HG02623 (cell line): ENCODE results near the gene DDX54.
"Not testable (repeated sequence)": the region's sequence is repeated elsewhere in the genome, so short reads cannot be mapped to it uniquely, and the experiment has no call there.

Experiments used
- ATAC-seq: cut with Tn5 transposase; IDR thresholded peaks from one replicate; pipeline ENCODE4 v1.9.1; 2021; ENCODE audit warnings: moderate library complexity; ENCODE audit not compliant: unreplicated experiment

DDX54 gene

DNA sequence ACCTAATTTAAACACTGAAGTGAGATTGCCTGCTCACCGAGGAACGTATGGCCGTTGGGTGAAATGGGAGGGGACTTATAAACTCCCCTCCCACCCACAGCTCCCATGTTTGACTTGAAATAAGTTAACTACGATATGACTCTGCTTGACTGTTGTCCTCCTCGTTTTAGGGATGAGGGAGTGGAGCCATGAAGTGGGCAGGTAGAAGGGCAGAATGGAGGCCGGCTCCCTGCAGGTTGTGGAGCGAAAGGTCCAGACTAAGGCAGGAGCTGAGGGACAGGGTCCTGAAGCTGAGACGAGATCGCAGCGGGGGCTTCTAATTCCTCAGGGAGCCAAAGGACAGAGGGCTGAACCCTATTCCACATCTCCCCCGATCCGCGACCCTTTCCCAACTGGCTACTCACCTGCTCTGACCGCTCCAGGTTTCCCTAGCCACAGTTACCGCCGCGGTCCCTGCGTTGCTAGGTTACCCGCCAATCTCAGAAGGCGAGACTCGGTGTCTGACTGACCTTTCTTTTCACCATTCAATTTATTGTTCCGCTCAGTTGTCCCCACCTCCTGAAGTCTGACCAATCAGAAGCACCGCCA is 35.4 kb upstream of the DDX54 start:
- ATAC-seq, result no peak

DNA sequence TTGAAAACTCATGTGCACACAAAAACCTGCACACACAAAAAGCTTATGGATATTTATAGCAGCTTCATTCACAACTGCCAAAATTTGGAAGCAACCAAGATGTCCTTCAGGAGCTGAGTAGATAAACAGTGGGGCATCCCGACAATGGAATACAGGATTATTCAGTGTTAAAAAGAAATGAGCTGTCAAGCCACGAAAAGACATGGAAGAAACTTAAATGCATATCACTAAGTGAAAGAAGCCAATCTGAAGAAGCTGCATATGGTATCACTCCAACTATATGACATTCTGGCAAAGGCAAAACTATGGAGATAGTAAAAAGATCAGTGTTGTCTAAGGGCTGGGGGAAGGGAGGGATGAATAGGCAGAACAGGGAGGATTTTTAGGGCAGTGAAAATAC is 30.7 kb upstream of the DDX54 start:
- ATAC-seq, result no peak

DNA sequence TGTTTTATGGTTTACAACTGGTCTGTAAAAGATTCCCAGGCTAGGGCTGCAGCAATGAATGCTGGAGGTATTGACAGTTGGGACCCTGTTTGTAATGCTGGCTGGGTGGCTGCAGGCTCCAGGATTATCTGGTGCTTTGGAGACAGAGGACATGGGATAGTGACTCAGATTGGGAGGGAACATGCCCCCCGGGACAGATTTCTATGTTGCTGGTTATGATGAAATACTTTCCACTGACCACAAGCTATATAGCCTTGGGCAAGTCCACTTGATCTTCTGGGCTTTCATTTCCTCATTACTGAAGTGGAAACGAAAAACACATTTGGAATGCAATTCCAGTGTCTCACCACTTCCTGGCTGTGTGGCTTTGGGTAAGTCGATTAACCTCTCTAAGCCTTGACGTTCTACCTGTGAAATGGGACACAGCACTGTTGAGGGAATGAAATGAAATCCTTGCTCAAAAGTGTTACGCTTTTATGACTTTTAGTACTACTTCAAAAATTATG is 29.7 kb upstream of the DDX54 start:
- ATAC-seq, result no peak

DNA sequence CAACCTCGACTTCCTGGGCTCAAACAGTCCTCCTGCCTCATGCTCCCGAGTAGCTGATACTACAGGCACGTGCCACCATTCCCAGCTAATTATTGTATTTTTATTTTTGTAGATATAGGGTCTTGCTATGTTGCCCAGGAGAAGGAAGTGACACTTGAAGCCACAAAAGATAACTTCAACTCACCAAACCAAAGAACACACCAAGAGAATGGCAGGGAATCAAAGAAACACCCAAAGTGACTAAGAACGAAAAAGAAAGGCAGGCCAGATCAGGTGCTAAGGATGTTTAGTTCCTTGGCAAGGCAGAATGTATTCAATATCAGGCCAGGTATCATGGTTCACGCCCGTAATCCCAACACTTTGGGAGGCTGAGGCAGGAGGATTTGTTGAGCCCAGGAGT is 25.9 kb upstream of the DDX54 start:
- no peak for ATAC-seq

DNA sequence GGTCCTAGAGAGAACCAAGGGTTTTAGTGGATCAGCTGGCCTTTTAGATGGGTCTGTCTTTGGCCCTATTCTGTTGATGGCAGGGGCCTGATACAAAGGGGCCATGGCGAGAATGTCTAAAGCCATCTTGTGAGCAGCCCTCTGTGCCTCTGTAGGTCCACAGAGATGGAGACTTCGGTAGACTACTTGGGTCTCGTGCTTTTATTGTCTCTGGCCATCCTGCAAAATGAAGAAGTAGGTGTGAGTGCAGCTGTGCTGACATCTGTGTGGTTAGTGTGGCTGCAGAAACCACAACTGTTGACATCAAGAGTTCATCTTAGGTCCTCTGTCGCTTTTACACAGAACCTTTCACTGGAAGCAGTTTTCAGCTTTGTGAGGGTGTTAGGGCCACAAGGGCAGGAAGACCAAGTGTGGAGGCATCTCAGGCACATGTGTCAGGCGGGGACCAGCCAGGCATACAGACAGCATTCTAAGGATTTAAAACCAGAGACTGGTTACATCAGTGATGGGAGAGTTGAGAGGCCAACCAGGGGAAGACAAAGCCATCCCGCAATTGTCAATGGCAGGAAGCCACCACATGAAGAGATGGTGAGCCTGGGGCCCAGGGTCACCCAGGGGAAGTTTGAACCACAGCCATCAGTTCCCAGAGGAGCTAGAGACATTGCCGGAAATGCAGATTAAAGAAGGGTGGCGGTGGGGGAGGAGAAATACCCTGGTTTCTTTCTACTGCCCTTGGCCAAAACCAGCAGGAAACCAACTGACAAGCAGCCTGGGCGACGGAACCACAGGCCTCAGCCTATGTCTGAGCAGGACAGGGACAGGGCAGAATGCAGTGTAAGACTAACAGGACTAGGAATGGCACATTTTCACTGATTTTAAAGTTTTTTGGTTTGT is 23.0 kb upstream of the DDX54 start:
- peak; percentile 65 for ATAC-seq

- ATAC-seq, result no peak
Measured at GRCh38 chr12:113207613-113208040, 22.3 kb upstream of the DDX54 start.

- ATAC-seq, result not testable (repeated sequence)
Measured at GRCh38 chr12:113206802-113207201, 21.5 kb upstream of the DDX54 start.

GRCh38 chr12:113204804-113205203 is 19.5 kb upstream of the DDX54 start:
- no peak for ATAC-seq

DNA sequence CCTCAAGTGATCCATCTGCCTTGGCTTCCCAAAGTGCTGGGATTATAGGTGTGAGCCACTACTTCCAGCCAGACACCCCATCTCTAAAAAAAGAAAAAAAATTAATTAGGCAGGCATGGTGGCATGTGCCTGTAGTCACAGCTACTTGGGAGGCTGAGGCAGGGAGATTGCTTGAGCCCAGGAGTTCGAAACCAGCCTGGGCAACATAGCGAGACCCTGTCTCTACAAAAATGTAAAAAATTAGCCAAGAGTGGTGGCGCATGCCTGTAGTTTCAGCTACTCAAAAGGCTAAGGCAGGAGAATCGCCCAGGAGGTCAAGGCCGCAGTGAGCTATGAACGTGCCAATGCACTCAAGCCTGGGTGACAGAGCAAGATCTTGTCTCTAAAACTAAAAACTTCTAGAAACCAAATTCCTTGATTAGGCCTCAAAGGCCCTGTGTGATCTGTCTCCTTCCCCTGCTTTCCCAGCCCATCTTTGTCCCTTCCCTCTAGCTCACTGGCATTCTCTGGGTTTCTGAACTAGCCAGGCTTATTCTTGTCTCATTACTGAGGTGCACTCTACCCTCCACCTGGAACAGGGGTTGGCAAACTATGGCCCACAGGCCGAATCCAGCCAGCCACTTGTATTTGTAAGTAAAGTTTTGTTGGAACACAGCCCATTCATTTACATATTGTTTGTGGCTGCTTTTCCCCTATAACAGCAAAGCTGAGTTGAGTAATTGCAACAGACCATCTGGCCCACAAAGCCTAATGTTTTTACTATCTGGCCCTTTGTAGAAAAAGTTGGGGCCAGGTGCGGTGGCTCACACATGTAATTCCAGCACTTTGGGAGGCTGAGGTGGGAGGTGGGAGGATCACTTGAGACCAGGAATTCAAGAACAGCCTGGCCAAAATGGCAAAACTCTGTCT is 18.8 kb upstream of the DDX54 start:
- ATAC-seq, result no peak

GRCh38 chr12:113202300-113203075 is 17.2 kb upstream of the DDX54 start:
- ATAC-seq, result no peak

DNA sequence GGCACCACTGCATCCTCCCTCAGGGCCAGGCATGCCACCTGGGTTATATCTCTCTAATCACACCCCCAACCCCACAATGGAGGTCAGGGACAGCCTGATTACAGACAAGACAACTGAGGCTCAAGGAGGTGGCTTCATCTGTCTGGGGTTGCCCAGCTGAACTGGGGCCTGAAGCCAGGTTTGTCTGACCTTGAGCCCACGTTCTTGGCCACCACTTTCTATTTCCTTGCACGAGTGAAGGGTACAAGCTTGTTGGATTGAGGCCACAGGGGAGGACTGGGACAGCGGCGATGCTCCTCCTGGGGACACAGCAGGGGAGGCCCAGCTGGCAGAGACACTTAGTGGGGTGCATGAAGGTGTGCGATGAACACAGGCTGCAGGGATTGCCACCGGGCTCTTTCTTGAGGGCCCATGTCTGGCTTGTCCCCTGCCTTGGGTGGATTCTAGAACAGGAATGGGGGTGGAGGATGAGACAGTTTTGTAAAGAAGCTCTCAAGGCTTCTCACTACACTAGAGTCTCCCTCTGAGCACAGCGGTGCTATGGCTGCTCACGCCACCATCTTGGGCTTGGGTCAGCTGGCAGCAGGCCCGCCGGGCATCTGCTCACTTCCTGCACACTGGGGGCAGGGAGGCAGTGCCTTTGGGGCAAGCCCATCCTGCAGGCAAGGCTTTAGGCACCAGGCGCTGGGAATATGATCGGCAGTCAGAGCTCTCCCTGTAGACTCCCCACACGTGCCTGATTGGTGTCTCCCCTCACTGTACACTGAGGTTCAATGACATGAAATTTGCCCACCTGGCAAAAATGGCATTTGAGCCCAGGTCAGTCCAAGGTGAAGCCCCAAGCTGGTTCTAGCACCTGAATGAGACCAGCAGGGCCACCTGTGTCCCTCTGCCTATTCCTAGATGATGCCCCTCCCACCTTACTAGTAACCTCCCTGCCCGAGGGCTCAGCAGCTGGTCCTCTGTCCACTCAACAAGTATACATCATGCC is 16.2 kb upstream of the DDX54 start:
- no peak for ATAC-seq

DNA sequence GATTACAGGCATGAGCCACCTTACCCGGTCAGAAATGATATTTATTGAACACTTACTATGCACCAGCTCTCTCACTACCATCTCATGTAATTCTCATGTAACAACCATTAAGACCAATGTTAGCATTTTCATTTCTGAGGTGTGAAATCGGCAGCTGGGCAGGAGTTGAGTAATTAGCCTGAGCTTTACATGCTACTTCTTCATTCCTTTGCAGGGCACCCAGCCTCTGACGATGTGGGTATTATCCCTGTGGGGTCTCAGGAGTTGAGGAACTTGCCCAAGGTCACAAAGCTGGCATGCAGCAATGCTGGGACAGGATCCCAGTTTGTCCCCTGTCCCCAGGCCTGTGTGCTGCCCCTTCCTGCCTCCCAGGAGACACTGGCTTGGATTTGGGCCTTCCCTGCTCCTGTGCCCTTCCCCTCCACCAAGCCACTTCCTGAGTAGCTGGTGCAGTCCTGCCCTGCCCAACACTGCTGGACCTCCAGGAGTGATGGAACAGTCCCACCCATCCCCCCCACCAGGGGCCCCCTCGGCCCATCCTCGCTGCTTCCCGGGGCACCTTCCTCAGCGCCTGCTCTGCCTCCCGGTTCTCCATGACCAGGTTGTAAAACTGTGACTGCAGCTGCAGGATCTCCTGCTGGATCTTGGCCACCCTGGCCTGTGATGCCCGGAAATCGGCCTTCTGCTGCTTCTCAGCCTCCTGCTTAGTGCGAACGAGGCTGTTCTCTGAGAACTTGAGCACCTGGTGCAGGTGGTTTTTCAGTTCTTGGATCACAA is 14.9 kb upstream of the DDX54 start:
- ATAC-seq, result no peak

- ATAC-seq, result no peak
Measured at GRCh38 chr12:113198296-113198695, 13.0 kb upstream of the DDX54 start.

DNA sequence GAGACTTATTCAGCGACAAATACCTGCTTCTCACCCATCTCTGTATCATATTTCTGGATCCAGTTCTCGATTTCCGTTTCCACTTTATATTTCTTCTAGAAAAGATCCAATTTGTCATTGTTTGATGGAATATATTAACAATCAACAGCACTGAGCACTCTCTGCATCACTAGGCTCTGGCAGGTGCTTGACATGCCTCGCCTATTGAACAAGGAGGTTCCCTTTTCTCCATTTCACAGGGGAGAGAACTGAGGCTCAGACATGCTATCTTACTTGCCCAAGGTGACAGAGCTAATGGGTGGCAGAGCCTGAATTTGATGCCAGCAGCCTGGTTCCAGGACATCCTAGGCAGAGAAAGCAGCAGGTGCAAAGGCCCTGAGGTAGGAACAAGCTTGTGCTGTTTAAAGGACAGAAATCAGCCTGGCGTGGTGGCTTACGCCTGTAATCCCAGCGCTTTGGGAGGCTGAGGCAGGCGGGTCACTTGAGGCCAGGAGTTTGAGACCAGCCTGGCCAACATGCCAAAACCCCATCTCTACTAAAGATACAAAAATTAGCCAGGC is 12.3 kb upstream of the DDX54 start:
- ATAC-seq, result no peak

DNA sequence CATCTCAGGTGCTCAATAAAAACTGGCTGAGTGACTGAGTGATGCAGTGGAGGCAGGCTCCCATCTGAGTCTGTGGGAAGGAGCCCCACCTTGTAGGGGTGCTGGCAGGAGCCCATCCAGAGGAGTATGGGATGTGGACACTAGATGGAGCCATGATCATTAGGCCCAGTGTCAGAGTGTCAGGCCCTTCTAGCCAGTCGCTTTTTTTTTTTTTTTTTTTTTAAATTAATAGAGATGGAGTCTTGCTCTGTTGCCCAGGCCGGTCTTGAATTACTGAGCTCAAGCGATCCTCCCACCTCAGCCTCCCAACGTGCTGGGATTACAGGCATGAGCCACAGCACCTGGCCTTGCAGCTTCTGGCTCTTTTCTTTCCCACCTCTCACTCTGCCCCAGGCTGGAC is 11.7 kb upstream of the DDX54 start:
- peak; percentile 74 for ATAC-seq

DNA sequence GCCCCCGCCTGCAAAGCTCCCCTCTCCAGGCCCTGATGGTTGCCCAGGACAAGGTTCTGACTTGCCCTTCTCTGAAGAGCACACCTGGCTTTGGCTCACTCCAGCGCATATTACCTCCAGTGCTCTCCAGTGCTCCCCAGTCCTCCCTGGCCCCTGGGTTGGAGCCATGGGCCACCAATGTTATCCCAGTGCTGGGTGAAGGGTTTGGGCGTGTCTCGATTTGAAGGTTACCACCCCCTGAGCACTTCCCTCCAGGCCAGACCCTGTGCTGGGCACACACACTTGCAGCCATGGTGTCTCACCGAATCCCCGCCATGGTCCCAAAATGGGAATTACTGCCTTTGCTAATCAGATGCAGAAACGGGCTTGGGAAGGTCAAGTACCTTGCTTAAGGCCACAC is 11.3 kb upstream of the DDX54 start:
- ATAC-seq, result no peak

GRCh38 chr12:113195598-113195997 is 10.3 kb upstream of the DDX54 start:
- no peak for ATAC-seq

- ATAC-seq, result no peak
Measured at GRCh38 chr12:113194971-113195391, 9.7 kb upstream of the DDX54 start.
